PC-9 (cell line): ENCODE data around the gene NAPG.

Experiments
- EZH2 ChIP-seq: fragments of 200-600 bp; sonication (generic); IDR thresholded peaks from 2 replicates; pipeline ENCODE4 v1.8.0; 2017; ENCODE audit warnings: antibody characterized with exemption, low read depth
- TF ChIP-seq, protein P1 (sequence below): fragments of 200-600 bp; sonication (generic); conservative IDR thresholded peaks from 2 replicates; pipeline ENCODE4 v1.6.1; 2017; ENCODE audit warnings: mixed run types, antibody characterized with exemption, mild to moderate bottlenecking, moderate library complexity

DNA sequence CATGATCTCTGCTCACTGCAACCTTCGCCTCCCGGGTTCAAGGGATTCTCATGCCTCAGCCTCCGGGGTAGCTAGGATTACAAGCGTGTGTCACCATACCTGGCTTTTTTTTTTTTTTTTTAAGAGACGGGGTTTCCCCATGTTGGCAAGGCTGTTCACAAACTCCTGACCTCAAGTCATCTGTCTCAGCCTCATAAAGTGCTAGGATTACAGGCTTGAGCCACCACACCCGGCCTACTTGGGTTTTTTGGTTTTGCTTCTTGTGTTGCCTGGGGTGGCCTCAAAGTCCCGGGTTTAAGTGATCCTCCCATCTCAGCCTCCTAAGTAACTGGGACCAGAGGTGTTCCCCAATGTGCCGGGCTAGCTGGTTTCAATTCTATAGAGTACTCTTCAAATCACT is 64.6 kb downstream of the NAPG start:
- no peak for TF ChIP-seq EZH2
- TF ChIP-seq, protein P1, sequence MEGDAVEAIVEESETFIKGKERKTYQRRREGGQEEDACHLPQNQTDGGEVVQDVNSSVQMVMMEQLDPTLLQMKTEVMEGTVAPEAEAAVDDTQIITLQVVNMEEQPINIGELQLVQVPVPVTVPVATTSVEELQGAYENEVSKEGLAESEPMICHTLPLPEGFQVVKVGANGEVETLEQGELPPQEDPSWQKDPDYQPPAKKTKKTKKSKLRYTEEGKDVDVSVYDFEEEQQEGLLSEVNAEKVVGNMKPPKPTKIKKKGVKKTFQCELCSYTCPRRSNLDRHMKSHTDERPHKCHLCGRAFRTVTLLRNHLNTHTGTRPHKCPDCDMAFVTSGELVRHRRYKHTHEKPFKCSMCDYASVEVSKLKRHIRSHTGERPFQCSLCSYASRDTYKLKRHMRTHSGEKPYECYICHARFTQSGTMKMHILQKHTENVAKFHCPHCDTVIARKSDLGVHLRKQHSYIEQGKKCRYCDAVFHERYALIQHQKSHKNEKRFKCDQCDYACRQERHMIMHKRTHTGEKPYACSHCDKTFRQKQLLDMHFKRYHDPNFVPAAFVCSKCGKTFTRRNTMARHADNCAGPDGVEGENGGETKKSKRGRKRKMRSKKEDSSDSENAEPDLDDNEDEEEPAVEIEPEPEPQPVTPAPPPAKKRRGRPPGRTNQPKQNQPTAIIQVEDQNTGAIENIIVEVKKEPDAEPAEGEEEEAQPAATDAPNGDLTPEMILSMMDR, result no peak
